Astrocyte of the cerebellum (primary cell): ENCODE measurements around the gene BMP6.

Source experiments
- DNase-seq: peaks from one replicate; pipeline ENCODE4 v3.0.0-alpha.2; 2011; ENCODE audit warnings: low read depth
- H3K4me3 ChIP-seq: 2 replicates; pipeline ENCODE4 v1.5.1; 2011; ENCODE audit warnings: mild to moderate bottlenecking, low read depth, low read length, moderate library complexity
- CTCF ChIP-seq: IDR thresholded peaks from 2 replicates; pipeline ENCODE4 v1.5.1; 2012; ENCODE audit warnings: low read length, low read depth, moderate library complexity, mild to moderate bottlenecking; ENCODE audit errors: missing control alignments
- in situ Hi-C: cut with HindIII; loops from 2 replicates; pipeline ENCODE4 v1.10.0; 2017; ENCODE audit warnings: low sequenced_read_pairs

Gene BMP6

GRCh38 chr6:7914991-7915789, 189.3 kb downstream of the BMP6 start:
- TF ChIP-seq CTCF, result no peak
- no peak overlapping the region for H3K4me3 ChIP-seq
- no peak for DNase-seq
- in situ Hi-C loops, result no loop called here

DNA sequence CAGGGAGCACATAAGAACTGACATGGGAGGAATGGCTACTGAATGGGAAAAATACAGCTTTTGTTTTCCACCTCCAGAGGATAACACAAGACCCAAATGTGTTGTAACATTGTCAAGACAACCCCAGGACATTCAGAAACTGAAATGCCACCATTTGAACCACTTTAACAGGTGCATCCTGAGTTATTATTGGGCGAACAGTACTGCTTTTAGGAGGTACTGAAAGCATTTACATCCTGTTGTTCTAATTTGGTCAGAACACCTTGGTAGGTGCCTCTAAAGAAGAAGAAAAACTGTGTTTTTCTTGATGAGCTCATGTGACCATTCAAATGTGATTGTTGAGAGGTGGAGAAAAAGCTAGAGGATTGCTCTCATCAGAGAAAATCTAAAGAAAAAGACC, 191.1 kb downstream of the BMP6 start:
- no peak for TF ChIP-seq CTCF
- H3K4me3 ChIP-seq, result no peak overlapping the region
- DNase-seq, result no peak
- in situ Hi-C loops, result no loop called here

DNA sequence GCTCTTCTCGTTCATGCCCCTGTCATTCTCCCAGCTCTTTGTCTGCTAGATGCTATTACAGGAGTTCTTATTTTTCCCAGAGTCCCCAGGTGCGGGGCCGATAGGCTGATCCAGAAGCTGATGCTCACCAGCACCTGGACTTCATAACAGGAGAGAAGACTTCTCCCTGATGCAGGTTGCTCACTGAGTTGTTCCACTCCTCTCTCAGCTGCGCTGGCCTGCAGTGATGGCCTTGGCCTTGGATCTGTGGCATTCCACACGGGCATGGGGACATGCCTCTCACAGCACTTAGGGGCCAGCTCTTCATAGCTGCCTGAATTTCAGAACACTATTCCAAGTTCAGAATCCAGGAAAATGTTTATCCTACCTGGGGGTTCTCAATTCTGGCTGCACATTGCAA, 191.8 kb downstream of the BMP6 start:
- in situ Hi-C loops, result no loop called here
- no peak for TF ChIP-seq CTCF
- no peak overlapping the region for H3K4me3 ChIP-seq
- no peak for DNase-seq

GRCh38 chr6:7918403-7918802, 192.5 kb downstream of the BMP6 start:
- DNase-seq, result no peak
- no peak for TF ChIP-seq CTCF
- in situ Hi-C loops, result no loop called here
- no peak overlapping the region for H3K4me3 ChIP-seq

DNA sequence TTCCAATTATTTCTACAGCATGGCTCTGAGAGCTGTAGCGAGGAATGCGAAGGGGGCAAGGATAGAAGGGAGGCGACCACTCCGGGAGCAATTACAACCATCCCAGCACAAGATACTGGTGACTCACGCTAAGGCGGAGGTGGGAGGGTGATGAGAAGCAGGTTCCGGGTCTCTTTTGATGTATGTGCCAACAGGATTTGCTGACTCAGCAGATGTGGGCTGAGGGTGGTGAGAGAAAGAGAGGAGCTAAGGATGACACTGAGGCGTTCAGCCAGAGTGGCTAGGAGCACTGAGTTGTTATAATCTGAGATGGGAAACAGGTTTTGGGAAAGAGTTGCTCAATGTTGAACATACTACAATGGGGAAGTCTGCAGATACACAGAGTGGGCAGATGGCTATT, 194.0 kb downstream of the BMP6 start:
- H3K4me3 ChIP-seq, result no peak overlapping the region
- no peak for DNase-seq
- TF ChIP-seq CTCF, result no peak
- in situ Hi-C loops, result no loop called here

DNA sequence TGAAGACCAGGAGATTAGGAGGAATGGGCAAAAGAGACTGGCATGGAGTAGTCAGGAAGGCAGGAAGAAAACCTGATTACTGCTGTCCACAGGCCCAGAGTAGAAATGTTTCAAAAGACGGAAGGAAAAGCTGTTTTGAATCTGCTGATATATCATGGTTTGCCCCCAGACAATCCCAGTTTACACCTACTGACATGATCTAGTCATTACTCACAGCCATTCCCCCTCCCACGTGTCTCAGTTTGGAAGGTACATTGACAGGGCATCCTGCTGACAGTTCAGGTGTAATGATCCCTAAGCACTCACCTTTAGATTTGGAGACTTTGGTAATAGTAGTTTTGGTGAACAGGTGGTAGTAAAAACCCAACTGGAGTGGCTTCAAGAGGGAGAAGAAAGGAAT, 194.5 kb downstream of the BMP6 start:
- in situ Hi-C loops, result no loop called here
- no peak for TF ChIP-seq CTCF
- H3K4me3 ChIP-seq, result no peak overlapping the region
- no peak for DNase-seq
